CD14-positive monocyte (primary cell): ENCODE data around the gene HK3. TPM values are rescaled to one million over a fixed set of nuclear protein-coding genes. Genes with fewer than 3 reads are reported as not detected.

Experiments
- DNase-seq, 3 donors: peaks; one replicate each; pipeline ENCODE4 v3.0.0-alpha.2; 2011 to 2022
- H2AFZ ChIP-seq: 2 replicates; pipeline ENCODE4 v1.6.0; 2012; ENCODE audit warnings: mild to moderate bottlenecking, low read depth, low read length, inconsistent platforms; ENCODE audit not compliant: insufficient read depth, poor library complexity, severe bottlenecking
- H3K27ac ChIP-seq, 2 donors: 1 replicate in 1 of 2; 2 replicates in 1 of 2; pipeline ENCODE4 v1.5.1; 2012 to 2013; ENCODE audit warnings: low read length in 2 of 2, control low read depth in 1 of 2, inconsistent platforms in 1 of 2, low read depth in 1 of 2, mild to moderate bottlenecking in 1 of 2
- H3K27me3 ChIP-seq, 2 donors: one replicate each; pipeline versions ENCODE4 v1.6.0 to v1.6.1; 2011 to 2013; ENCODE audit warnings: low read length in 2 of 2; ENCODE audit not compliant: control insufficient read depth in 2 of 2, insufficient read depth in 2 of 2
- H3K36me3 ChIP-seq, 2 donors: replicated peaks in 1 of 2; 1 replicate in 1 of 2; 2 replicates in 1 of 2; pipeline versions ENCODE4 v1.5.1 to v1.6.1; 2012 to 2013; ENCODE audit warnings: low read length in 2 of 2, control low read depth in 1 of 2, inconsistent platforms in 1 of 2, mild to moderate bottlenecking in 1 of 2; ENCODE audit not compliant: insufficient read depth in 2 of 2, control insufficient read depth in 1 of 2
- H3K4me1 ChIP-seq, 2 donors: 1 replicate in 1 of 2; 2 replicates in 1 of 2; pipeline versions ENCODE4 v1.5.1 to v1.6.1; 2012 to 2013; ENCODE audit warnings: low read length in 2 of 2, control low read depth in 1 of 2, inconsistent platforms in 1 of 2, mild to moderate bottlenecking in 1 of 2, moderate library complexity in 1 of 2; ENCODE audit not compliant: insufficient read depth in 2 of 2, control insufficient read depth in 1 of 2
- H3K4me2 ChIP-seq: replicated peaks from 2 replicates; pipeline ENCODE3; 2012; ENCODE audit warnings: low read length, moderate library complexity, mild to moderate bottlenecking; ENCODE audit not compliant: poor library complexity, severe bottlenecking; ENCODE audit errors: extremely low read depth
- H3K4me3 ChIP-seq, 3 experiments: fragments of 200-600 bp in 1 of 3; sonication (generic) in 1 of 3; replicated peaks in 1 of 3; 1 replicate in 2 of 3; 2 replicates in 1 of 3; pipeline ENCODE4 v1.5.1; 2011 to 2013; ENCODE audit warnings: low read length in 3 of 3, mild to moderate bottlenecking in 3 of 3, control low read depth in 2 of 3, low read depth in 2 of 3, inconsistent platforms in 1 of 3, moderate library complexity in 1 of 3
- H3K79me2 ChIP-seq: 2 replicates; pipeline ENCODE4 v1.6.0; 2012; ENCODE audit warnings: mild to moderate bottlenecking, control low read depth, inconsistent platforms, low read length, moderate library complexity; ENCODE audit not compliant: insufficient read depth
- H3K9ac ChIP-seq: 2 replicates; pipeline ENCODE4 v1.6.0; 2017; ENCODE audit warnings: low read length, mild to moderate bottlenecking; ENCODE audit not compliant: insufficient read depth, poor library complexity, severe bottlenecking
- H3K9me3 ChIP-seq, 2 donors: replicated peaks in 1 of 2; 1 replicate in 1 of 2; 2 replicates in 1 of 2; pipeline versions ENCODE4 v1.5.1 to v1.6.1; 2012 to 2013; ENCODE audit warnings: low read length in 2 of 2, control low read depth in 1 of 2; ENCODE audit not compliant: control insufficient read depth in 1 of 2, insufficient read depth in 1 of 2
- H4K20me1 ChIP-seq: 2 replicates; pipeline ENCODE4 v1.6.0; 2012; ENCODE audit warnings: mild to moderate bottlenecking, low read length, control low read depth, moderate library complexity; ENCODE audit not compliant: insufficient read depth
- H3K27ac Mint-ChIP-seq, 7 donors: one replicate each; pipeline ENCODE4 v1.8.0; 2020; ENCODE audit warnings: mild to moderate bottlenecking in 7 of 7, mixed read lengths in 7 of 7, moderate library complexity in 6 of 7, inconsistent platforms in 2 of 7
- H3K27me3 Mint-ChIP-seq, 3 donors: one replicate each; pipeline ENCODE4 v1.8.0; 2021 to 2022; ENCODE audit warnings: low read depth in 3 of 3, mild to moderate bottlenecking in 3 of 3, mixed read lengths in 3 of 3, moderate library complexity in 3 of 3, inconsistent platforms in 1 of 3
- H3K36me3 Mint-ChIP-seq, 2 donors: one replicate each; pipeline ENCODE4 v1.8.0; 2020; ENCODE audit warnings: mixed read lengths in 2 of 2, inconsistent platforms in 1 of 2, mild to moderate bottlenecking in 1 of 2
- H3K4me1 Mint-ChIP-seq: one replicate; pipeline ENCODE4 v1.8.0; 2020; ENCODE audit warnings: mild to moderate bottlenecking, mixed read lengths
- H3K4me3 Mint-ChIP-seq, 2 donors: one replicate each; pipeline ENCODE4 v1.8.0; 2020; ENCODE audit warnings: mild to moderate bottlenecking in 2 of 2, mixed read lengths in 2 of 2, moderate library complexity in 1 of 2
- H3K9me3 Mint-ChIP-seq, 7 donors: one replicate each; pipeline ENCODE4 v1.8.0; 2020 to 2022; ENCODE audit warnings: mixed read lengths in 7 of 7, mild to moderate bottlenecking in 6 of 7, moderate library complexity in 6 of 7, inconsistent platforms in 2 of 7
- CTCF ChIP-seq: fragments of 200-600 bp; IDR thresholded peaks from one replicate; pipeline ENCODE4 v1.8.0; 2022; ENCODE audit warnings: antibody characterized with exemption, mild to moderate bottlenecking
- WGBS: methylation state at CpG from one replicate; pipeline ENCODE4 v1.1.5; 2013; ENCODE audit warnings: missing lambda C conversion rate; ENCODE audit not compliant: insufficient coverage; 5-methylcytosine and 5-hydroxymethylcytosine counted together
- intact Hi-C, 2 donors: fragments of 100-400 bp; cut with micrococcal nuclease; formaldehyde crosslinking; loops; one replicate each; pipeline versions ENCODE4 v1.15.0 to v1.15.1; 2023
- polyA plus RNA-seq, 3 donors: library from polyadenylated mRNA; depleted of rRNA in 1 of 3; unstranded in 2 of 3; stranded (reverse) in 1 of 3; fragments of 300-500 nt in 2 of 3; fragments of >200 nt in 1 of 3; fragmentation: Illumina TruSeq in 2 of 3; gene quantifications; 1 replicate in 2 of 3; 2 replicates in 1 of 3; pipeline ENCODE4 v1.2.3, GENCODE V29; 2012 to 2021

HK3 gene
- polyA plus RNA-seq, 3 donors: 174 to 988 (median 204) TPM

GRCh38 chr5:176902102-176902814 lies 3.1 kb upstream of the HK3 start:
- Mint-ChIP-seq H3K4me1 (peaks cover 68% of the 10 kb centered on the region), H3K27ac (peak overlapping the region; percentile 89 to 98 (median 96)), H3K9me3 (no peaks in the 10 kb centered on the region), H3K27me3 (peaks cover 0 to 2% (median 0%) of the 10 kb centered on the region in 3 donors), H3K36me3 (peaks cover 38 to 56% of the 10 kb centered on the region in 2 donors), H3K4me3 (peak overlapping the region in 1 of 2 donors; percentile 19)
- peak overlapping the region in 1 of 3 experiments; percentile 13 for H3K4me3 ChIP-seq
- peaks cover 68 to 69% of the 10 kb centered on the region in 2 donors for H3K4me1 ChIP-seq
- H3K27ac ChIP-seq: peak overlapping the region; percentile 83 to 88
- peak overlapping the region; percentile 94 for H3K4me2 ChIP-seq
- peaks cover 35 to 37% of the 10 kb centered on the region in 2 donors for H3K36me3 ChIP-seq
- TF ChIP-seq CTCF: no peak
- DNase-seq: no peak
- no peaks in the 10 kb centered on the region for H4K20me1 ChIP-seq
- H2AFZ ChIP-seq: peak overlapping the region; percentile 19
- H3K9ac ChIP-seq: peak overlapping the region; percentile 21
- no peaks in the 10 kb centered on the region for H3K9me3 ChIP-seq
- no peaks in the 10 kb centered on the region for H3K27me3 ChIP-seq
- 76% methylated on average over 3 of the region's 6 CpGs for WGBS
- peaks cover 40% of the 10 kb centered on the region for H3K79me2 ChIP-seq
- intact Hi-C loops: no loop called here

- Mint-ChIP-seq H3K4me3 (peak overlapping the region; percentile 54 to 74), H3K27me3 (peaks cover 0 to 2% (median 0%) of the 10 kb centered on the region in 3 donors), H3K9me3 (no peaks in the 10 kb centered on the region), H3K27ac (peak overlapping the region; percentile 89 to 98 (median 96)), H3K36me3 (peaks cover 35 to 53% of the 10 kb centered on the region in 2 donors), H3K4me1 (peaks cover 76% of the 10 kb centered on the region)
- Histone ChIP-seq H3K36me3 (peaks cover 27 to 29% of the 10 kb centered on the region in 2 donors), H3K4me1 (peaks cover 76% of the 10 kb centered on the region in 2 donors), H3K9ac (peak overlapping the region; percentile 21), H3K9me3 (no peaks in the 10 kb centered on the region), H3K27ac (peak overlapping the region; percentile 83 to 88), H3K79me2 (peaks cover 47% of the 10 kb centered on the region), H3K4me2 (peak overlapping the region; percentile 94), H3K27me3 (no peaks in the 10 kb centered on the region), H4K20me1 (no peaks in the 10 kb centered on the region), H2AFZ (no peak overlapping the region), H3K4me3 (peak overlapping the region in 1 of 3 experiments; percentile 82)
- TF ChIP-seq CTCF: no peak
- 60% methylated on average over 10 of the region's 12 CpGs for WGBS
- intact Hi-C loops: no loop called here
- peak; percentile 75 to 94 (median 85) for DNase-seq
Measured at GRCh38 chr5:176901260-176902101, 2.3 kb upstream of the HK3 start.
